Prostate gland (tissue), 2 donors: ENCODE measurements around the gene AGER.

Experiments
- POLR2A ChIP-seq: fragments of 450-650 bp; IDR thresholded peaks from one replicate; pipeline ENCODE4 v1.6.1; 2016; ENCODE audit warnings: antibody characterized with exemption, mild to moderate bottlenecking
- POLR2AphosphoS5 ChIP-seq: sonication (generic); formaldehyde crosslinking; IDR thresholded peaks from one replicate; pipeline ENCODE4 v1.6.1; 2017; ENCODE audit warnings: antibody characterized with exemption
- TF ChIP-seq, protein P1 (sequence below), 4 experiments: fragments of 200-600 bp in 2 of 4; fragments of 450-650 bp in 2 of 4; sonication (generic) in 2 of 4; IDR thresholded peaks; 1 replicate in 3 of 4; 2 replicates in 1 of 4; pipeline ENCODE4 v1.5.1; 2016 to 2019; ENCODE audit warnings: antibody characterized with exemption in 4 of 4, mild to moderate bottlenecking in 2 of 4, moderate library complexity in 2 of 4

DNA sequence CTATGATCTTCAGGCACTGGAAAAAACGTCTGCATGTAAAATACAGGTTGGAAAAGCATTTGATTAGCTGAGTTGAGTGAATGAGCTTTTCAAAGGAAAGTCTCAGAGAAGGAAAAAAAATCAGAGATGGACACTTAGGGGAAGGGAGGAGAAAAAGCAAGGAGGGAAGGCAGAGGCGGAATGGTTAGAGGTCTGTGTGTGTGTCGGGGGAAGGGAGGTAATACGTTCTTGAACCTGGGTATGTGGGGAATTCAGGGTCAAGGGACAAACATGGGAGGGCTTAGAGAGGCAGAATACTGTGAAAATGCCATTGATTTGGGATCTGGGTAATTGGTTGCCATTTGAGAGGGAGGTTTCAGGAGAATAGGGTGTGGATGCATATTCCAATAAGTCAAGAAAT lies 37.4 kb downstream of the AGER start:
- TF ChIP-seq, protein P1, sequence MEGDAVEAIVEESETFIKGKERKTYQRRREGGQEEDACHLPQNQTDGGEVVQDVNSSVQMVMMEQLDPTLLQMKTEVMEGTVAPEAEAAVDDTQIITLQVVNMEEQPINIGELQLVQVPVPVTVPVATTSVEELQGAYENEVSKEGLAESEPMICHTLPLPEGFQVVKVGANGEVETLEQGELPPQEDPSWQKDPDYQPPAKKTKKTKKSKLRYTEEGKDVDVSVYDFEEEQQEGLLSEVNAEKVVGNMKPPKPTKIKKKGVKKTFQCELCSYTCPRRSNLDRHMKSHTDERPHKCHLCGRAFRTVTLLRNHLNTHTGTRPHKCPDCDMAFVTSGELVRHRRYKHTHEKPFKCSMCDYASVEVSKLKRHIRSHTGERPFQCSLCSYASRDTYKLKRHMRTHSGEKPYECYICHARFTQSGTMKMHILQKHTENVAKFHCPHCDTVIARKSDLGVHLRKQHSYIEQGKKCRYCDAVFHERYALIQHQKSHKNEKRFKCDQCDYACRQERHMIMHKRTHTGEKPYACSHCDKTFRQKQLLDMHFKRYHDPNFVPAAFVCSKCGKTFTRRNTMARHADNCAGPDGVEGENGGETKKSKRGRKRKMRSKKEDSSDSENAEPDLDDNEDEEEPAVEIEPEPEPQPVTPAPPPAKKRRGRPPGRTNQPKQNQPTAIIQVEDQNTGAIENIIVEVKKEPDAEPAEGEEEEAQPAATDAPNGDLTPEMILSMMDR (IDR thresholded peaks at IDR 0.05) = no peak
- TF ChIP-seq POLR2A (no peak), POLR2AphosphoS5 (no peak)
